Ovary (tissue), 9 donors: Measurements from ENCODE around the gene PKD1L1. TPM values are rescaled to one million over a fixed set of nuclear protein-coding genes. Genes with fewer than 3 reads are reported as not detected.
A peak's percentile ranks its signal among the peaks of the same experiment; 100 is the strongest.
"Not testable (repeated sequence)": the region's sequence is repeated elsewhere in the genome, so short reads cannot be mapped to it uniquely, and the experiment has no call there.

Experiments used
- DNase-seq, 5 donors: peaks; one replicate each; pipeline ENCODE4 v3.0.0-alpha.2; 2019 to 2020
- H3K27ac ChIP-seq, 2 donors: fragments of 200-600 bp; one replicate each; pipeline versions ENCODE4 v1.5.1 to v1.8.0; 2019 to 2022
- H3K27me3 ChIP-seq: fragments of 200-600 bp; one replicate; pipeline ENCODE4 v1.8.0; 2022
- H3K36me3 ChIP-seq: fragments of 200-600 bp; sonication (generic); one replicate; pipeline ENCODE4 v1.5.1; 2019
- H3K4me1 ChIP-seq: one replicate; pipeline ENCODE4 v1.8.1; 2013; ENCODE audit warnings: mild to moderate bottlenecking, moderate library complexity; ENCODE audit not compliant: insufficient read depth
- H3K4me3 ChIP-seq: fragments of 200-600 bp; sonication (generic); one replicate; pipeline ENCODE4 v1.5.1; 2017
- H3K9me3 ChIP-seq, 2 donors: fragments of 200-600 bp in 1 of 2; sonication (generic) in 1 of 2; one replicate each; pipeline versions ENCODE4 v1.5.1 to v1.8.1; 2013 to 2019; ENCODE audit warnings: mild to moderate bottlenecking in 1 of 2, moderate library complexity in 1 of 2
- EP300 ChIP-seq: sonication (generic); formaldehyde crosslinking; IDR thresholded peaks from one replicate; pipeline ENCODE4 v1.6.1; 2017; ENCODE audit warnings: antibody characterized with exemption
- POLR2A ChIP-seq: fragments of 450-650 bp; IDR thresholded peaks from one replicate; pipeline ENCODE4 v1.6.1; 2017; ENCODE audit warnings: antibody characterized with exemption, mild to moderate bottlenecking, moderate library complexity
- WGBS, 3 donors: extraction: QIAGEN DNeasy Blood & Tissue Kit in 1 of 3; methylation state at CpG; one replicate each; pipeline versions ENCODE4 v1.1.5 to v1.1.7; 2013 to 2017; 5-methylcytosine and 5-hydroxymethylcytosine counted together
- intact Hi-C, 4 donors: fragments of 100-400 bp; cut with DNase I; formaldehyde crosslinking; loops; one replicate each; pipeline versions ENCODE4 v1.11.0 to v1.15.1; 2022 to 2023
- polyA plus RNA-seq, 2 donors: library from polyadenylated mRNA; stranded (reverse); fragments of 200-250 nt in 1 of 2; fragments of 350-450 nt in 1 of 2; fragmentation: Illumina TruSeq in 1 of 2; extraction: RNeasy Lipid Tissue Mini Kit (QIAGEN cat#74804) in 1 of 2; gene quantifications; one replicate each; pipeline ENCODE4 v1.2.3, GENCODE V29; 2013 to 2014
- total RNA-seq, 7 donors: library from RNA; depleted of rRNA in 2 of 7; stranded (reverse); fragments of >200 nt in 2 of 7; fragmentation: NEBNext Ultra II Directional in 3 of 7; extraction: Animal tissue kit (Norgen Biotek cat#: 25700) in 3 of 7; gene quantifications; one replicate each; pipeline versions ENCODE4 v1.1.0 to v1.2.4, GENCODE V29; 2016 to 2023
- TF ChIP-seq, protein P1 (sequence below), 3 donors: fragments of 450-650 bp in 2 of 3; fragments of 200-600 bp in 1 of 3; IDR thresholded peaks; one replicate each; pipeline versions ENCODE4 v1.5.1 to v1.8.0; 2016 to 2022; ENCODE audit warnings: antibody characterized with exemption in 3 of 3, mild to moderate bottlenecking in 1 of 3
- donor health status: DM: no; HTN: no; CAD: no; lungs with moderate emphysema.
- donor health status: DM: no; HTN: no; CAD: no.
- donor health status: Bipolar disorder and iron deficiency.
- donor health status: DM: yes; HTN: yes; CAD: no.
- donor health status: DM: no; HTN: no; CAD: no.
- donor health status: DM: yes; HTN: yes; CAD: no.

Gene PKD1L1
- total and polyA plus RNA-seq, 9 donors: 0.11 to 0.48 (median 0.22) TPM

DNA sequence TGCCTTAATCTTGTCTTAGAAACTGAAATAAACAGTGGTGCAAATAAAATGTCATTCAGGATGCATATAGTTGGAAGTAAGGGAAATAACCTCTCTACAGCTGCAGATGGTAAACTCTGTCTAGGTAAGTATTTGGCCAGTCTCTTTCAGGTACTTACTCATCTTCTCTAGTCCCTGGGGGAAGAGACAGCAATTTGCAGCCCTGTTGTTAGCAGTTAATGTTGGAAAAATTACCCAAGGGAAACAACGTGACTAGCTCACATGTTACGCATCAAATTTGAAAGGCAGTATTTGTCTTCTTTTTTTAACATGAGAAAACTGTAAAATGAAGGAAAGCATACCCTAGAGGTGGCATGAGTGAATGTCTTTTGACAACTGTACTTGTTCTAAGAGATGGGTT lies 34.3 kb upstream of the PKD1L1 start:
- H3K27me3 ChIP-seq: no peaks in the 10 kb centered on the region
- H3K27ac ChIP-seq: no peak overlapping the region
- no peak for DNase-seq
- H3K36me3 ChIP-seq: no peaks in the 10 kb centered on the region
- TF ChIP-seq, protein P1, sequence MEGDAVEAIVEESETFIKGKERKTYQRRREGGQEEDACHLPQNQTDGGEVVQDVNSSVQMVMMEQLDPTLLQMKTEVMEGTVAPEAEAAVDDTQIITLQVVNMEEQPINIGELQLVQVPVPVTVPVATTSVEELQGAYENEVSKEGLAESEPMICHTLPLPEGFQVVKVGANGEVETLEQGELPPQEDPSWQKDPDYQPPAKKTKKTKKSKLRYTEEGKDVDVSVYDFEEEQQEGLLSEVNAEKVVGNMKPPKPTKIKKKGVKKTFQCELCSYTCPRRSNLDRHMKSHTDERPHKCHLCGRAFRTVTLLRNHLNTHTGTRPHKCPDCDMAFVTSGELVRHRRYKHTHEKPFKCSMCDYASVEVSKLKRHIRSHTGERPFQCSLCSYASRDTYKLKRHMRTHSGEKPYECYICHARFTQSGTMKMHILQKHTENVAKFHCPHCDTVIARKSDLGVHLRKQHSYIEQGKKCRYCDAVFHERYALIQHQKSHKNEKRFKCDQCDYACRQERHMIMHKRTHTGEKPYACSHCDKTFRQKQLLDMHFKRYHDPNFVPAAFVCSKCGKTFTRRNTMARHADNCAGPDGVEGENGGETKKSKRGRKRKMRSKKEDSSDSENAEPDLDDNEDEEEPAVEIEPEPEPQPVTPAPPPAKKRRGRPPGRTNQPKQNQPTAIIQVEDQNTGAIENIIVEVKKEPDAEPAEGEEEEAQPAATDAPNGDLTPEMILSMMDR (IDR thresholded peaks at IDR 0.05): no peak
- no peak for TF ChIP-seq EP300
- no peak for TF ChIP-seq POLR2A
- no peak overlapping the region for H3K4me3 ChIP-seq
- intact Hi-C loops: no loop called here
- no peaks in the 10 kb centered on the region for H3K9me3 ChIP-seq
- WGBS, 3 donors: 22 to 33% (median 32%) methylated on average over 2 of the region's 2 CpGs
- H3K4me1 ChIP-seq: peaks cover 2% of the 10 kb centered on the region

DNA sequence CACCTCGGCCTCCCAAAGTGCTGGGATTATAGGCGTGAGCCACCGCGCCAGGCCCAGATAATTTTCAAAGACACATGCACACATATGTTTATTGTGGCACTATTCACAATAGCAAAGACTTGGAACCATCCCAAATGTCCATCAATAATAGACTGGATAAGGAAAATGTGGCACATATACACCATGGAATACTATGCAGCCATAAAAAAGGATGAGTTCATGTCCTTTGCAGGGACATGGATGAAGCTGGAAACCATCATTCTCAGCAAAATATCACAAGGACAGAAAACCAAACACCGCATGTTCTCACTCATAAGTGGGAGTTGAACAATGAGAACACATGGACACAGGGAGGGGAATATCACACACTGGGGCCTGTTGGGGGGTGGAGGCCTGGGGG lies 32.4 kb upstream of the PKD1L1 start:
- DNase-seq, H3K36me3 ChIP-seq, intact Hi-C loops, H3K27me3 ChIP-seq, H3K4me3 ChIP-seq, H3K4me1 ChIP-seq, H3K9me3 ChIP-seq, H3K27ac ChIP-seq: not testable (repeated sequence)
- WGBS, 3 donors: 90 to 94% (median 93%) methylated on average over 4 to 5 of the region's 5 CpGs

DNA sequence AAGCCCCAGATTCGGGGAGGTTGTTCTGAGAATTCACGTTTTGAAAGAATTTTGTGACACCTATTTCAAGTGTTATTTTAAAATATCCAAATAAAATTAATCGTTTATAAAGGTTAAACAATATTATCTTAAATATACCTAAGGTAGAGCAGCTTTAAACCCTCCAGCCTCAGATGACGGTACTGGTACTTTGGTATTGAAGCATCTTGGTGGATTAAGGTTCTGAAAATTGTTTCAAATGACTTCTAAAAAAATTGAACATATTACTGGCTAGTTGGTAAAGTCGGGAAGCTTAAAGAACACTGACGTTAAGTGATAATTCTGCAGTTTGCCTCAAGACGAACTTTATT lies 31.5 kb upstream of the PKD1L1 start:
- H3K27me3 ChIP-seq: no peaks in the 10 kb centered on the region
- H3K9me3 ChIP-seq: no peaks in the 10 kb centered on the region
- peak overlapping the region; percentile 18 to 75 for H3K27ac ChIP-seq
- H3K4me1 ChIP-seq: peaks cover 4% of the 10 kb centered on the region
- no peaks in the 10 kb centered on the region for H3K36me3 ChIP-seq
- peak overlapping the region; percentile 73 for H3K4me3 ChIP-seq
- TF ChIP-seq, protein P1 (IDR thresholded peaks at IDR 0.05): no peak
- TF ChIP-seq POLR2A (no peak), EP300 (no peak)
- intact Hi-C loops: no loop called here
- no peak for DNase-seq
- WGBS, 3 donors: 5 to 9% (median 8%) methylated on average over 7 of the region's 7 CpGs

DNA sequence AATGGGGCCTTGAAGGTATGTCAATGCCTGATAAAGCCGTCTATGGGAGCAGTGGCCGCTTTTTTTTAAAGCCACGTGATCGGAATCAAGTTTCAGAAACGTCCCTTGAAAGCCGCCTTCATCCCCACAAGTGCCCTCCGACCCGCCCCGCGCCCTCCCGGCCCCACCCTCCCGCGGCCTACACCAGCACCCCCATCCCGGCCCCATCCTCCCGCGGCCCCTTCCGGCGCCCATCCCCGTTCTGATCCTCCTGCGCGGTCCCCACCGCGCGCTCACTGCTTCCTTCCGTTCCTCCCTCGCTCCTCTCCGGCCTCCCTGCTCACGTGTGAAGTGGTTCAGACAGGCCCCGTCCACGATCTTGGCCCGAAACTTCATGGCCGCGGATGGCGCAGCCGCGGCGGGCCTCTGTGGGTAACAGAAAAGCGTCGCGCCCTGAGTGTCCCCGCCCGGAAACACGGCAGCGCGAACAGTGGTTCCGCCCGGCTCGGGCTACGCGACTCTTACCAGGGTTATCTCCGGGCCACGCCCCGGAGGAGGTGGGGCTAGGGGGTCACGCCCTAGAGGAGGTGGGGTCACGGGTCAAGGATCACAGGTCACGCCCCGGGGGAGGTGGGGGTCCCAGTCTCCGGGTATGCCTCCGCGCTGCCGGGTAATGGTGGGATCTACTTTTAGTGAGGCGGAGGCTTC lies 31.0 kb upstream of the PKD1L1 start, which contains the start of gene HUS1:
TSS of gene HUS1 (minus strand) at position 471 of the 687 bp plus-strand sequence. CDS start at position 375, 96 bp downstream.
- Histone ChIP-seq H3K27me3 (no peaks in the 10 kb centered on the region), H3K9me3 (no peaks in the 10 kb centered on the region), H3K4me3 (peak within 1 kb of the TSS; percentile 73), H3K27ac (peak within 1 kb of the TSS; percentile 18 to 75), H3K4me1 (peaks cover 4% of the 10 kb centered on the region), H3K36me3 (no peaks in the 10 kb centered on the region)
- peak; percentile 82 to 93 (median 89) for DNase-seq
- TF ChIP-seq POLR2A: peak; percentile 58
- TF ChIP-seq, protein P1 (IDR thresholded peaks at IDR 0.05): no peak
- 1% methylated on average over 62 of the region's 62 CpGs for WGBS, 3 donors
- intact Hi-C loops: no loop called here

DNA sequence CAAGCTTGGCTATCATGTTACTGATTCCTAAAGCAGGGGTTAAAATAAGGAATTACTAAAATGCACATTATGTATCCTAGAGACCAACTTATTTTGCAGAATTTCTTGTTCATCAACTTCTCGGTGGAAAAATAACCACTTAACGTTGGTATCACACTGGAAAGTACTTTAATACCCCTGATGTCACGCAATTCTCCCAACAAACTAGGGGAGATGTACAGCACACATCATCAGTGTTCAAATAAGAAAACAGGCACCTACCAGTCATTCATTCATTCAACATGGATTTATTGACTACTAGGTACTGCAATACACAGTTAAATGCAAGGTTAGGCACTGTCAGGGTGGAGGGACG lies 30.5 kb upstream of the PKD1L1 start:
- H3K27ac ChIP-seq: peak overlapping the region in 1 of 2 donors; percentile 75
- H3K9me3 ChIP-seq: no peaks in the 10 kb centered on the region
- intact Hi-C loops: no loop called here
- TF ChIP-seq, protein P1 (IDR thresholded peaks at IDR 0.05): no peak
- no peak for TF ChIP-seq EP300
- TF ChIP-seq POLR2A: no peak
- no peak for DNase-seq
- H3K36me3 ChIP-seq: no peaks in the 10 kb centered on the region
- H3K4me3 ChIP-seq: peak overlapping the region; percentile 73
- WGBS, 3 donors: 3 to 6% (median 4%) methylated on average over 4 of the region's 4 CpGs
- no peaks in the 10 kb centered on the region for H3K27me3 ChIP-seq
- H3K4me1 ChIP-seq: peaks cover 4% of the 10 kb centered on the region
